Lung microvascular endothelial cell (primary cell): ENCODE data around the gene NBPF4. TPM values are rescaled to one million over a fixed set of nuclear protein-coding genes. Genes with fewer than 3 reads are reported as not detected.
"Not testable (repeated sequence)": the region's sequence is repeated elsewhere in the genome, so short reads cannot be mapped to it uniquely, and the experiment has no call there.

Experiments
- DNase-seq, 2 donors: peaks; one replicate each; pipeline versions ENCODE4 v3.0.0 to v3.0.0-alpha.2; 2010; ENCODE audit warnings: low read depth in 2 of 2
- total RNA-seq: library from RNA; depleted of rRNA; stranded (reverse); fragments of >200 nt; gene quantifications from 2 replicates; pipeline ENCODE4 v1.2.1, GENCODE V29; 2014

NBPF4 gene
- total RNA-seq, 1 donor from 2014 or later: not detected

DNA sequence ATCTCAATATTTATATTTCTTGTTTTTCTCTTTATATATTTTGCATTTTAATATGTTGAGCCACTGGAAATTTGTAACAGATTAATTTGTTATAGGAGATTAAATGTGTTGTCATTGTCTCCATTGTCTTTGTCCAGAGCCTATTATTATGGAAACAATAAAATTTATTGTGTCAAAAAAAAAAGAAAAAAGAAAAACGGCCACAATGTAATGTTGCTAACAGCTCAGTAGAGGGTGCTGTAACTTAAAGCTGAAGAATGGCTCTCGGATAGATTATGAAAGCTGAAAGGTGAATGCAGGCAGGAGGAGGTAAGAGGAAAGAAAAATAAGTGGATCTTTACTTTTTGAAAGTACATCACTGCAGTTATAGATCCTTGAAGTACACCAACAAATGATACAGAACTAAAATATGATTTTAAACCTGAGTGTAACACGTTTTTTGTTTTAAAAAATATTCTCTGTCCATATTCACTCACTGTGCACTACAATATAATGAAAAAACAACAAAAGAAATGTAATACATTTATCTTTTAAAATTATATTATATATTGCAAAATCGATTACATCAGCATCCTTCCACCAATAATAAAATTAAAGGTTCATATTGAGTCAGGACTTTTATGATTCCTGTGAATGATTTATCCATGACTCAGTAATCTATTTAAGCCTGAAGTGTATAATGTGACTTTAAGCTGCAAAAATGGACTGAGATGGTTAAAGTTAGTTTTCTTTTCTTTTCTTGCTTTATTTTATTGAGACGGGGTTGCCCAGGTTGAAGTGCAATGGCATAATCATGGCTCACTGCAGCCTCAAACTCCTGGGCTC is 29.0 kb downstream of the NBPF4 start:
- peak; percentile 17 to 44 for DNase-seq

DNA sequence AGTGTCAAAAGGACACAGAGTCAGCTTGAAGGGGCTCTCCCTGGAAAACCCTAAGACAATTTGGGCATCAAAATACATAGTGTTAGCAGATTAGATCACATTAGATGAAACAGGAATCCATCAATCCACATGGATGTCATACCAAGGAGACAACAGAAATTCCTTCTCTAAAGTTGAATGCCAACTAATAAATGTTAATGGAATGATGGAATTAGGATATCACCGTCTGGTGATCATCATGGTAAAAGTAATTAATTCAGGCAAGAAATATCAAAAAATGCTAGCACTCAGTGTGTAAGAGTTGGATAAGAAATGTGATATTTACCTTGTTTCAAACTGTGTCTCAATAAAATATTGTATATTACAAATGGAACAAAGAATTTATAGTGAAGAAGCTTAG is 32.9 kb downstream of the NBPF4 start:
- no peak for DNase-seq

DNA sequence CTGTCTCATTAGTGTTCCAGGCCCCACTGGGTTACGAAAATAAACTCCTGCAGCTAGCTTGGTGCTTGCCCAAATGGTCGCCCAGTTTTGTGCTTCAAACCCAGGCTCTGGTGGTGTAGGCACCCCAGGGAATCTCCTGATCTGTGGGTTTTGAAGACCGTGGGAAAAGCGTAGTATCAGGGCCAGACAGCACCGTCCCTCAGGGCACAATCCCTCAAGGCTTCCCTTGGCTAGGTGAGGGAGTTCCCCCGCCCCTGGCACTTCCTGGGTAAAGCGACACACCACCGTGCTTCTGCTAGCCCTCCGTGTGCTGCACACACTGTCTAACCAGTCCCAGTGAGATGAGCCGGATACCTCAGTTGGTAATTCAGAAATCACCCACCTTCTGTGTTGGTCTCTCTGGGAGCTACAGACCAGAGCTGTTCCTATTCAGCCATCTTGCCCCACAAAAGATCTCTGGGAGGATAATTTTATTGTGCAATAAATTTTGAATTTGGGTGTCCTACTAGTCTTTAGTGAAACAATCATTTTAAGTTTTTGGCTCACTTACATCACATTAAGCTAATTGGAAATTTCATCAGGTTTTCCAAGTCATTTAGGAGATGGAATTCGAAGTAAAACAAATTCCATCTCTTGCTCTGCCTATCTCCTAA is 34.3 kb downstream of the NBPF4 start:
- DNase-seq: no peak

DNA sequence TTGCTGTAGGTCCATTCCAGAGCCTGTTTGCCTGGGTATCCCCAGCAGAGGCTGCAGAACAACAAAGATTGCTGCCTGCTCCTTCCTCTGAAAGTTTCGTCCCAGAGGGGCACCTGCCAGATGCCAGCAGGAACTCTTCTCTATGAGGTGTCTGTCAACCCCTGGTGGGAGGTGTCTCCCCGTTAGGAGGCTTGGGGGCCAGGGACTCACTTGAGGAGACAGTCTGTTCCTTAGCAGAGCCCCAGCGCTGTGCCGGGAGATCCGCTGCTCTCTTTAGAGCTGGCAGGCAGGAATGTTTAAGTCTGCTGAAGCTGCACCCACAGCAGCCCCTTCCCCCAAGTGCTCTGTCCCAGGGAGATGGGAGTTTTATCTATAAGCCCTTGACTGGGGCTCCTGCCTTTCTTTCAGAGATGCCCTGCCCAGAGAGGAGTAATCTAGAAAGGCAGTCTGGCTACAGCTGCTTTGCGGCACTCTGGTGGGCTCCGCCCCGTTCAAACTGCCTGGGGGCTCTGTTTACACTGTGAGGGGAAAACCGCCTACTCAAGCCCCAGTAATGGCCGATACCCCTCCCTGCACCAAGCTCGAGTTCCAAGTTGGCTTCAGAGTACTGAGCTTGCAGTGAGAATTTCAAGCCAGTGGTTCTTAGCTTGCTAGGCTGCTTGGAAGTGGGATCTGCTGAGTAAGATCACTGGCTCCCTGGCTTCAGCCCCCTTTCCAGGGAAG is 35.0 kb downstream of the NBPF4 start:
- no peak for DNase-seq

DNA sequence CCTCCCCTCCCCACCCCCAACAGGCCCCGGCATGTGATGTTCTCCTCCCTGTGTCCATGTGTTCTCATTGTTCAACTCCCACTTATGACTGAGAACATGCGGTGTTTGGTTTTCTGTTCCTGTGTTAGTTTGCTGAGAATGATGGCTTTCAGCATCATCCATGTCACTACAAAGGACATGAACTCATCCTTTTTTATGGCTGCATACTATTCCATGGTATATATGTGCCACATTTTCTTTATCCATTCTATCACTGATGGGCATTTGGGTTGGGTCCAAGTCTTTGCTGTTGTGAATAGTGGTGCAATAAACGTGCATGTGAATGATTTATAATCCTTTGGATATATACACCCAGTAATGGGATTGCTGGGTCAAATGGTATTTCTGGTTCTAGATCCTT is 40.3 kb downstream of the NBPF4 start:
- not testable (repeated sequence) for DNase-seq

DNA sequence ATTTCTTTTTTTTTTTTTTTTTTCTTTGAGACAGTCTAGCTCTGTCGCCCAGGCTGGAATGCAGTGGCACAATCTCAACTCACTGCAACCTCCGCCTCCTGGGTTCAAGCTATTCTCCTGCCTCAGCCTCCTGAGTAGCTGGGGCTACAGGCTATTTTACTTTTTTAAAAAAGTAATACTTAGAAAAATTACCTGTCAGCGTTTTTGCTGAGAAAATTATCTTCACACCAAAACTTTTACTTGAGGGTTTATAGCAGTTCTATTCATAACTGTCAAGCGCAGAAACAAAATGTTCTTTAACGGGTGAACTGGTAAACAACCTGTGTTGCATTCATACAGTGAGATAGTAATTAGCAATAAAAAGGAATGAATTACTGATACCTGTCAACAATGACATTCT is 42.2 kb downstream of the NBPF4 start:
- no peak for DNase-seq

DNA sequence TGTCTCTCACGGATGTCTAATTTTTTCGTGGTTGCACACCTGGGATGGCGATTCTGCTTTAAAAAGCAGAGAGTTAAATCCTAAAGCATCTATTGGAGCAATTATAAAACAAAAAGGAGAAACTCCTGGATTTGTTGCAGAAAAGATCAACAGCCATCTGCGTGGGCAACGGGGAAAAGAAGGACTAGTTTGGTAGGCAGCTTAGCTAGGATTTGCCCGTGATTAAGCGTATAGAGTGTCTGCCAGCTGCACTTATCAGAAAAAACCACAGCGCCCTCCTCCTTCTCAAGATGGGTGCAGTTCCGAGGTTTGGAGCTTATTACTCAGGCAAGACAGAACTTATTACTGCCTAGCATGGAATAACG is 43.2 kb downstream of the NBPF4 start:
- DNase-seq: peak; percentile 20 to 74

DNA sequence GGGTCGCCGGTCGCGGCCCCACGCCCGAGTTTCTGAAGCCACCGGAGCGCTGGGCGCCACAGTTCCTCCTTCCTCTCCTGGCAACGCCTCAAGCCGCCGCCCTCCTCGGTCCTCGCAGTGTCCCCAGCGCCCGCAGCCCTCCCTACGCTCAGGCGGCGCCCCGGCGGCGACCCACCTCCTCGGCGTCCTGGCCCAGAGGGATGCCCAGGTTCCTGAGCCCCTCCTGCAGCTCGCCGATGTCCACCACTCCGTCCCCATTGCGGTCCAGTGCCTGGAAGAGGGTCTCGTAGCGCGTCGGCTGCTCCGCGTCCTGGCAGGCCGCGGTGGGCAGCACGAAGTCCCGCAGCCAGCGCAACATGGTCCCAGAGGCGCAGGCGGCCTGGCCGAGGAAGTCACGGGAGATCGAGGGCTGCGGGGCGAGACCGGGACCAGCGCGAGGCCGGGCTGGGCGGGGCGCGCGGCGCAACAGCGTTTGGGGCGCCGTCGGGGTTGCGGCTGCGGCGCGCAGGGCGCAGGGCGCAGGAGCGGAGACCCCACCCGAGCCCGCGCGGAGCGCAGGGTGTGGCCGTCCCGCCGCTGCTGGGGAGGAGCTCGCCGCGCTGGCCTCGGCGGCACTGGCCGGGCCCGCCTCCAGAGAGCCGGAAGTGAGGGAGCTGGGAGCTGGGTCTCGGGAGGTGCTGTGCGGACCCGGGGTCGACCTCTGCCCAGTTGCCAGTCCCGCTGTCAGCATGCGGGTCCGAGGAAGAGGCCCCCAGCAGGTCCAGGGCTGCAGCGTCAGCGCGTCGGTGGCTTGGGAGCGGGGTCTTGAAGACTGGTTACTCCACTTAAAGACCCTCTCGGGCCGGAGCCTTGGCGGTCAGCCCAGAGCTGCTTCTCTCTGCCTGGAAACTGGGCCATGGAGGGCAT is 43.8 kb downstream of the NBPF4 start, which contains the start of gene SLC25A24:
TSS of gene SLC25A24 (minus strand) at position 563 of the 906 bp plus-strand sequence. CDS start at position 358, 205 bp downstream.
- peak; percentile 64 to 74 for DNase-seq

DNA sequence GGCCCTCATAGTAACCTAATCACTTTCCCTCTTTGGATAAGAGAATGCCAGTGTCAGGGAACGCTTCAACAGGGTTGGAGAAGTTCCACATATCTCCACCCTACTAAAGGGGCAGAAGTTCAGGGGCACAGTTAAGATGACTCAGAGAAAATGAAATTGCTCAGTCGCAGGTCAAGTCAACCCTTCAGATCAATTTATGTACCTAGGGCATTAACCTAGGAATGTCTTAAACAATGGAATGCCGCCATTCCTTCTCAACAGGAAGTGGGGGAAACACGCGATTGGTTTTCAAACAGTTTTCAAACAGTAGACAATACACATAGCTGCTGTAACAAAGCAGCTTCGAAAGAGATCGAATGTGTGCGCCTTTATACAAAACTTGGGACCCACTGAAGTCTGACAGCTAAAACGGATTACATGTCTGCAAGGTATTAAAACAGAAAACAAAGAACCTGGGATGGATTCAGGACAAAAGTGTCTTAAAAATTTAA is 44.6 kb downstream of the NBPF4 start:
- peak; percentile 47 to 70 for DNase-seq

DNA sequence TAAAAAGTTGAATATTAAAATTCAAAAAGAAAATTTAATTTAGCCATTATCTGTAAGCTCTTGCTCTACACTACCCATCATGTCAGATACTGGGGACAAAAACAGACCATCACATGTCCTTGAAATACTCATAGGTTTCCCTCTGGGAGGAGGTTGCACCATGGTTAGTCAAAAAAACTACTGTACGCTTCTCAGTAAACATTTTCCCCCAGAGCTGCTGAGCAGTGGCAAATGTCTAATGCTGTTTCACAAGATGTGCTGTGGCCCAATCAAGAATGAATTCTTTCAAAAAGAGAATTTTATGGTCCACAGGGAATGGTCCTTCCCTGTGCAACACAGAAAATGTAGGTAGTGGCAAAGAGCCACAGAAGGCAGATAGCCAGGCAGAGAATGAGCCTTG is 49.8 kb downstream of the NBPF4 start:
- no peak for DNase-seq

DNA sequence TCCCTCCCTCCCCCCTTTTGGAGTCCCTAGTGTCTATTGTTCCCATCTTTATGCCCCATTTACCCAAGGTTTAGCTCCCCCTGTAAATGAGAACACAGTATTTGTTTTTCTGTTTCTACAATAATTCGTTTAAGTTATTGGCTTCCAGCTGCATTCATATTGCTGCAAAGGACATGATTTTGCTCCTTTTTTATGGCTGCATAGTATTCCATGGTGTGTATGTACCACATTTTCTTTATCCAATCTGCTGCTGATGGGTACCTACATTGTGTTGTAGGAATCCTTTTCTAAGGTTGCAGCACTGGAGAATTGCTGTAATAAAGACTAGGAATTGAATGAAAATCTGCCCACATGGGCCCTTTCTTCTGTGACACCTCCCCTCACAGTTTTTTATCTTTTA is 50.5 kb downstream of the NBPF4 start:
- no peak for DNase-seq

DNA sequence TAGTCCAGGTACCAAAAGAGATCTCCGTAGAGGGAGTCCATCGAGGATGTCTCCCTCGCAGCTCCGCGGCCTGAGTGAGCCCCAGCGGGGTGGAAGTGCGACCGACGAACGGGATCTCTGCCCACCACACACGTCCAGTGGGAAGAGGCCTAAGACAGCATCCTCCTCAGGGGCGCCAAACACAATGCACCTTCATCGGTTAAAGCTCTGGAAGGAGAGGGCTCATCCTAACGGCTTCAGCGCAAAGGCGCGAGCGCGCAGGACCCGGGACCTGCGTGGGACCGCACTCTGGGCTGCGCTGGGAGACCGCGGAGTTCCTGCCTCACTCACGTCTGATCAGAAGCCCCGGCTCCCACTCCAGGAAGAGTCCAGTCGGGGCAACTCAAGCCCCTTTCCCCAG is 51.3 kb downstream of the NBPF4 start:
- no peak for DNase-seq

DNA sequence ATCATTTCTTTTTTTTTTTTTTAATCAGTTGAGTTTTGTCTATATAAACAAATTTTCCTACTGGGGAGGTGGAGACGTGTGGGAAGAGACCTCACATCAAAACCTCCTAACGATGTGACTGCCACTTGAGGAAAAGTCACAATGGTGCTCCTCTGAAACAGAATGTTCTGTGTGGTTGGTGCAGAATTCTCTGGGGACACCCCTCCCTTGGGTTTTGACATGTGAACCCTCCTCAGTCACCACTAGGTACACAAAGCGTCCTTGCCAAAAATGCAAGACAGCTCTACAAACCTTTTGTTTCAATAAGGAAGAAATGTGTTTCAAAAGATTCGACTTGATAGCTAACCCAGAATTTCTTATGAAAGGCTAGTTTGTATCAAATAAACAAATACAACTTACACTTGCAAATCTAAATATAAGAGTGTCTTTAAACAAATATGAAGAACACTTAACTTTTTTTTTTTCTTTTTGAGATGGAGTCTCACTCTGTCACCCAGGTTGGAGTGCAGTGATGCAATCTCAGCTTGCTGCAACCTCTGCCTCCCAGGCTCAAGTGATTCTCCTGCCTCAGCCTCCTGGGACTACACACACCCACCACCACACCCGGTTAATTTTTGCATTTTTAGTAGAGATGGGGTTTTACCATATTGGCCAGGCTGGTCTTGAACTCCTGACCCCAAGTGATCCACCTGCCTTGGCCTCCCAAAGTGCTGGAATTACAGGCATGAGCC is 53.0 kb downstream of the NBPF4 start:
- DNase-seq: no peak

DNA sequence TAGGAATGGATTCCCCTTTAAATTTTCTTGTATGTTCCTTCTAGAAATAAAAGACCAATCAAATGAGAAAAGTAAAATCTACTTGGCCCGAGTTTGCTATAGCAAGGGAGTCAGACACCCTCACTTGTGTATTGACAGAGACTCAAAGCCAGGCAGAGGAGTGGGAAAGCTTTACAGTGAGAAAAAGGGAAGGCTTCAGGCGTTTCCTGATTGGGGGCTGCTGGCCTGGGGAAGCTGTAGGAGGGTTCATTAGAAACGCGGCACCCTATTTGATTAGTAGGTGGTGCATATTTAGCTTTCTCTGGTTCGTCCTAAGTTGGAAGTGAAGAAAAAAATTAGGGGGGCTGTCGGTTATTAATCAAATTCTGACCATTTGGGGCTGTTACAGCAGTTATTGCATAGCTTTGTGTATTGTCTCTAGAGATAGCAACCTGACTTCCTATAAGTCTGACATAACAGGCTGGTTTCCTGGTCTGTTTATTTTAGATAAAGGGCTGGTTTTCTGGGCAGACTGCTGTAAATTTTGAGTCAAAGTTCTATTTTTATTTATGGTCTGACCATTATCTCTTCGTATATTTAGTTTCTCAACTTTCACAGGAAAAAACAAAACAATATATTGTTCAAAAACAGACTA is 53.8 kb downstream of the NBPF4 start:
- no peak for DNase-seq

DNA sequence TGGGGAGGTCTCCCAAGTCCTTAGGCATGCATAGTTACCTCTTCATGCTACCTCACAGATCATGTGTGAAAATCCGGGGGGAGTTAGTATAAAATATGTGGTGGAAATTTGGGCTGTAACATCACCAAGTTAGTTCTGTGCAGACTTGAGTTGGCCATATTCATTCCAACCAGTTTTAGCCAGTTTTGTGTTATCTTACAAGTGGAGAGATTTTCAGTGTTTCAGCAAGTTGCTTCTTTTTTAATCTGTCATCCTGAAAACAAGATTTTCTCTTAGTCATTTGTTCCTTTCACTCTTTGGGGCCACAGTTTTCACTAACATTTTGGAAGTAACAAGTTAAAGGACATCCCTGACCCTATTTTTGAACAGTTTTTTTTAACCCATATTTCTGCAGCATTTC is 55.1 kb downstream of the NBPF4 start:
- DNase-seq: no peak

DNA sequence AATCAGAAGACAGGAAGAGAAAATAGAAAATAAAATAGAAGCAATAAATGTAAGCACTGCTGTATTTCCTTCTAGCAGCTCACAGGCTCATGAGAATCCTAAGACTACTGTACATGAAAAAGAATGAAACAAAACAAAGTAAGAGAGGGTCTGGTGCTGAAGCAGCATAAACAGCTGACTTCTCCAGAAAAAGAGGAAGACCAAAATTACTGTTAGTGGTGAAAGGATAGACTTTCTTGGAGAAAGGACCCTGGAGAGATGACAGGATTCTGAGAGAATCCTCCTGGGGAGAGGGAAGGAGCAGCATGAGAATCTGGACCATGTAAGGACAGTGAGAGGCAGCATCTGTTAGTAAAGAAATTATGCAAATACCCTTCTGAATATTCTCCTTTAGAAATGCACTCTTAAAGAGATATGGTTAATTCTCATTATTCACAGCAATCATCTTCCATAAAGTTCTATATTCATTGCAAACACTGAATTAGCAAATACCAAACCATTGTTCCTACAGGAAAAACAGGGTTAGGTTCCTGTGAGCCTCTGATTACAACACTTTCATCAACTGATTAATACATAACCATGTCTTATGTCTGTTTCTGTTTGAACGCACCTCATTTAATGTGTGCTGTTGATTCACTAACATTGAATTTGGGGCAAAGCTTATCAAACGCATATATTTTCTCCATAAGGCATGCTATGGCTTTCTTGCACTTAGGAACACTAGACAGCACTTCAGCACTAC is 60.7 kb downstream of the NBPF4 start:
- no peak for DNase-seq

DNA sequence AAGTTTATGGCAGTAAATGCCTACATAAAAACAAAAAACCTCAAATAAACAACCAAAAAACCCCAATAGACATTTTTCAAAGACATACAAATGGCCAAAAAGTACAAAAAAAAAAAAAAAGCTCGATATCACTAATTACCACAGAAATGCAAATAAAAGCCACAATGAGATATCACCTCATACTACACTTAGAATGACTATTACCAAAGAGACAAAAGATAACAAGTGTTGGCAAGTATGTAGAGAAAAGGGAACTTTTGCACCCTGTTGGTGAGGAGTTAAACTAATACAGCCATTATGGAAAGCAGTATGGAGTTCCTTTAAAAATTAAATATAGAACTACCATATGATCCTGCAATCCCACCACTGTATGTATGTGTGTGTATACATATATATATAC is 64.9 kb downstream of the NBPF4 start:
- DNase-seq: no peak
